ENCODE data around the gene ZNF581.

The ZNF581 gene

DNA sequence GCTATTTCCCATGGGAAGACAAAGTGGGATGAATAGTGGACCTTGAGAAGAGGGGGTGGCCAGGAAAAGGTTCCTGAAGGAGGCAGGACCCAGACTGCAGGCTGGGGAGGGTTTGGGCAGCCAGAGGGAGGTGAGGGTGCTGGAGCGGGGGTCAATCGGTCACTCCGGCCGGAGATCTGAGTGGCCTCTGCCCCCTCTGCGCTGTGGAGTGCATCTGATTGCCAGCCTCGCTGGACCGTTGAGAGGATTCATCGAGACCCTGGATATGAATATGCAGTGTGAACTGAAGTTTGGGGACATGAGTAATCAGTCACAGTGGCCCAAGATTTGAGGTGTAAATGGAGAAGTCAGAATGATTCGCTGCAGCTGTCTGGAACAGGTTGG, 8.1 kb upstream of the ZNF581 start:
- no peak for DNase-seq

DNA sequence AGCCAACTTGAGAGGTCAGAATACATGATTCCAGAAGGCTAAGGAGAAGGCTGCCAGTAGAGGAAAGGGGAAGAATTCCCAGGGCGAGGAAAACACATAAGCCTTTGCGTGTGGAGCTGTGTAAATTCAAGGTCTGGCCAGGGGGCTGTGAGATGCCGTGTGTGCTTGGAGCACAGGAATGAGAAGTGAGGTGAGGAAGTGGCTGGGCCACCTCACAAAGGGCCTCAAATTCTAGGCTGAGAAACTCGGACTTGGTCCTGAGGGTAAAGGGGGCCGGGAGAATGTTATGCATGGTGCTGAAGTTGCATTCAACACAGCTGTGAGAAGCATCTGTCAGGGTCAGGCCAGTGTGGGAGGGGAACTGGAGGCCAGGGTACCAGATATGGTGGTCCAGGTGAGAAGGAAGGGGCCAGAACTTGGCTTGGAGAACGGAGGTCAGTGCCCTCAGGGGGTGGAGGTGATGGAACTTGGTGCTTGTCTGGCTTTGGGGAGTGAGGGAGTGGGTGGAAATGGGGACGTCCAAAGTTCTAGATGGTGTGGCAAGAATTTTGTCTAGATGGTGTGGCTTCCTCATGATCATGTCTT, 7.5 kb upstream of the ZNF581 start:
- DNase-seq: no peak

DNA sequence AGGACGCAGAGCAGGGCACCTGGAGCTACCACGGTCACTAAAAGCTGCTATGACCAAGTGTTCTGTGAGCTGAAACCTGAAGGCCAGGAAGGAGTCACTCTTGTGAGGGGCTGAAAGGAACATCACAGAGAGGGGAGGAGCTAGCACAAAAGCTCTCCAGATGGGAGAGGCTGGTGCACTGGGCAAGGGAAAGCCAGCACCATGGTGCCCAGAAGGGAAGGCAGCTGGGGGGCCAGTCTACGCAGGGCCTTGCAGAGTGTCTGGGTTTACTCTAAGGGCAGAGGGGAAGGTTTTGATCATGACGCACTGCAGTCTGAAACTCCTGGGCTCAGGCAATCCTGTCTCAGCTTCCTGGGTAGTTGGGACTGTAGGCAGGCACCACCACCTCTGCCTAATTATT, 6.7 kb upstream of the ZNF581 start:
- no peak for DNase-seq

DNA sequence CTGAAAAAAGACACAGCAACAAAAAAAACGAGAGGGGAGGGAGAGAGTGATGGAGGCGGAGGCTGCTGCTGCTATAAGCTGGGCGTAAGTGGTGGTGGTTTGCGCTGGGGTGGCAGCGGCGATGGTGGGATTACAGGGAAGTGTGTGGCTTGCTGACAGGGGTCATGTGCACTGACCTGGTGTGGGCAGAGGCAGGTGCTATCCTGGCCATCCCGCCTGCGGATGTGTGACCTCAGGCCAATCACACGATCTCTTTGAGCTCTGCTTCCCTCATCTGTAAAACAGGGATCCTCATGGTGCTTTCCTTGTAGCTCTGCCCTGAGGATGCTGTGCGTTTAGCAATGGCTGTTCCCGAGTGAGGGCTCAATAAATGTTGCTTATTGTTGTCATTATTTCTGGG, 5.9 kb upstream of the ZNF581 start:
- no peak for DNase-seq

DNA sequence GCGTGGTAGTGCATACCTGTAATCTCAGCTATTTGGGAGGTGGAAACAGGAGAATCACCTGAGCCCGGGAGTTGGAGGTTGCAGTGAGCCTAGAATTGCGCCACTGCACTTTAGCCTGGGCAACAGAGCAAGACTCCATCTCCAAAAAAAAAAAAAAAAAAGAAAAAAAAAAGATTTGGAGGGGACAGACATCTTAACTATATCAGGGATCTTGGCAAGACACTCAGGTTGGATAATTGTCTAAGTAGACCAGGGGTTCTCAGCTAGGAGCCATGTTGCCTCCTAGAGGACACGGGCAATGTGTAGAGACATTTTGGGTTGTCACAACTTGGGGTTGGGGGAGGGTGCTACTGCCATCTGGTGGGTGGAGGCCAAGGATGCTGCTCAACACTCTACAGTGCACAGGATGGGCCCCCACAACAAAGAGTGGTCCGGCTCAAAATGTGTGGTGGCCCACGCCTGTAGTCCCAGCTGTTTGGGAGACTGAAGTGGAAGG, 4.5 kb upstream of the ZNF581 start:
- DNase-seq: no peak

DNA sequence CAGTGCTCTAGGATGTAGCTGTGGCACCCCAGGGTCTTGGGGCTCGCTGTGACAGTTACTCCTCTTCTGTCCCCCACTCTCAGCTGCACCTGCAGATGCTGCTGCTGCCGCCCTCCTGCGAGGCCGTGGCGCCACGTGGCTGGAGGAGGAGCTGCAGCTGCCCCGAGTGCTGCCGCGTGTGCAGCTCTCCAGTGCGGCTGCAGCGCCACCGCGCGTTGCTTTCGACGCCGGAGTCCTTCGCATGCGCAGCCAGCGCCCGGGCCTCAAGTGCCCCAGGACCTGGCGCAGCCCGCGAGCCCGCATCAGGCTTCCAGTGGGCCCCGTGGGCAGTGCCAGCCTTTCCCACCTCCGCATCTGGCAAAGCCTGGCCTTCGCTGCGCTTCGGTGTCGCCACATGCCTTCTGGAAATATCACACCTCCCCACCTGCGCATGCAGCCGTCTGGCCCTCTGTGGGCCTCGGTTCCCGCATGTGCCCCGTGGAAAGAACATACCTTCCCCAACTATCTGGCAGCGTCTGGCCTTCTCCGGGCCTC, 3.3 kb upstream of the ZNF581 start:
- DNase-seq: peak; percentile 48

DNA sequence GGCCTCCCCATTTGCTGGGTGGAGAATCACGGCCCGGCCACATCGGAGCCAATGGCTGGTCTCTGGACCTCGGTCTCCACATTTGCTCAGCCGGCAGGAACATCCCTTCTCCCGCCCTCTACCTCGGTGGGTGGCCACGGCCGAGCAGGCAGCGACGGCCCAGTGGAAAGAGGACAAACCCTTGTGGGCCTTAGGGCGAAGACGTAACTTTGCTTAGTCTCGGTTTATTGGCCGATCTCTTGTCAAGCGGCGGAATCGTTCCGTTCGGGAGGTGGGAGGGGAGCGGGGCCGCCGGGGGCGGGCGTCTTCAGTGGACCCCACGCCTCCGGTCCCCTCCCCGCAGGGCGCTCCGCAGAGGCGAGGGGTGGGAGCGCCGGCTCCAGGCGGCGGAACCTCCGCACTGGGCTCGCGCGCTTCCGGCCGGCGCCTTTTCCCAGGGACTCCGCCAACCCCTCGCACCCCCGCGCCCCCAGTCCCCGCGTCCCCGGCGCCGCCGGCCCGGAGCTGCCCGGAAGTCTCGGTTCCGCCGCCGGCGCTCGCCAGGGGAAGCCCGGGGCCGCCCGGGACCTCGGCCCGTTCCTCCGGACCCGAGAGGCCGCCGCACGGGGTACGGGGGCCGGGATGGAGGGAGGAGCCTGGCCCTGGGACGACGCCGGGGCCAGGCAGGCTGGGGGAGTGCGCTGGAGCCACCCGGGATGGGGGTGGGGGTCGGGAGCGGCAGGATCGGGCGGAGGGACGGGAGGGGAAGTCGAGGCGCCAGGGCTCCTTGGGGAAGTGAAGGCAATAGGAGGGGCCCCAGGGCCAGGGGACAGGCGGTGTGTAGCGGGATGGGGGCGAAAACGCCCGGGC, 2.6 kb upstream of the ZNF581 start, which contains the start of gene ZNF580:
Gene ZNF580 (plus strand): TSS at position 426 of the 849 bp plus-strand sequence. CDS start 1,507 bp downstream, outside the sequence.
- DNase-seq: peak; percentile 77

DNA sequence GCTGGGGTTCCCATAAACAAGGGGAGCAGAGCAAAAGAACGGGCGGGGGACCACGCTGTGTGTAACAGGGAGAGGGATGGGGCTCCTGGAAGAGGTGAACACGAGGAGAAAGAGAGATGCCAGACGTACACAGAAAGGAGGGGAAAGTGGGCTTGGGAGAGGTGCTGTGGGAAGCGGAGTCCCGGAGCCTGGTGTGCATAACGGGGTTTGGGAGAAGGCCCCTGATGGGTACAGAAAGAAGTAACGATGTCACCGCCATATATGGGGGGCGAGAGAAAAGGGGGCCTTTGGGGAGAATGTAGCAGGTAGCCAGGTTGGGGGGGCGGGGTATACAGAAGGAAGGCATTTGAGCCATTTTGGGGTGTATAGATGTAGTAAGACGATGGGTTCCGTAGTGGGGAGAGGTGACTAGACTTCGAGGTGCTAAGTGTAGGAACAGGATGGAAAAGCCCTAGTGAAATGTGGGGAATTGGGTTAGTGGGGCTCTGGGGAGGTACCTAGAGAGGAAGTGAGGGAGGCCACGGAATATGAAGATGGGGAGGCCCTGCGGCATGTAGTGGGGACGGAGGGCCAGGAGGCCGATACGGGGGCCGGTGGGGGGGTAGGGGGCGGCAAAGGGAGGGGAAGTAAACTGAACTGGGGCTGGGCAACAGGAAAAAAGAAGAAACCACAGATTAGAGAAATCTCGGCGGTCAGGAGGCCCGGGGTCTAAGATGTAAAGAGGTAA, 1.9 kb upstream of the ZNF581 start:
- DNase-seq: no peak

DNA sequence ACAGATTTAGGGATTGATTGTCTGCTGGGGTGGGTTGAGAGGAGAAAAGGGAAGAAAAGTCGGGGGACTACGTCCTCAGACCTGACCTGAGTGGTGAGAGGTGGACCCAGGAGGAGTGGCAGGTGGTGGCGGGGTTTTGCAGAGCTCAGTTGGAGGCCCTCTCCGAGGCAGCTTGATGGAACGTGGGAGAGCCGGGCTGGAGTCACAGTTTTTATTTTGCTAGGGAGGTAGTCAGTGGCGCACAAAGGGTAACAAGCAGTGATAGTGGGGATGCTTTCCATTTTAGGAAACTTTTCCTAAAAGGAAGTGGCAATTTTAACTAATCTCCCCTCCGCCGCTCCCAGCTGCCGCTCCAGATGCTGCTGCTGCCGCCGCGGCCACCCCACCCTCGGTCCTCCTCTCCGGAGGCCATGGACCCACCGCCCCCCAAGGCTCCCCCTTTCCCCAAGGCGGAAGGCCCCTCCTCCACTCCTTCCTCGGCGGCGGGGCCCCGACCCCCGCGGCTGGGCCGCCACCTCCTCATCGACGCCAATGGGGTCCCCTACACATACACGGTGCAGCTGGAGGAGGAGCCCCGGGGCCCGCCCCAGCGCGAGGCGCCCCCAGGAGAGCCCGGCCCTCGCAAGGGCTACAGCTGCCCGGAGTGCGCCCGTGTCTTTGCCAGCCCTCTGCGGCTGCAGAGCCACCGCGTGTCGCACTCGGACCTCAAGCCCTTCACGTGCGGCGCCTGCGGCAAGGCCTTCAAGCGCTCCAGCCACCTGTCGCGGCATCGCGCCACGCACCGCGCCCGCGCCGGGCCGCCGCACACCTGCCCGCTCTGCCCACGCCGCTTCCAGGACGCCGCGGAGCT, 1.1 kb upstream of the ZNF581 start:
- no peak for DNase-seq

DNA sequence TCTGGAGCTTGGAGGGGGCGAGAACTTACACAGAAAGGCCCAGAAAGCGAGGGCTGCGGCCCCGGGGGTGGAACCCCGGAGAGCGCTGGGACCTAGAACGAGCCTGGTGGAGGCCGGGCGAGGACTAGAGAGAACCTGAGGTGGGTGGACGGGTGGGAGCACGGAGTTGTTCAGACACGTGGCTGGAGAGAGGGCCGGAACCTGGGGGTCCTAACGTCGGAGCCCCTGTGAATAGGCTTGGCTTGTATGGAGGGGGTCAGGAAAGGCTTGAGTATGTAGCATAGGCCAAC, 383 bp downstream of the ZNF581 start:
- no peak for DNase-seq

DNA sequence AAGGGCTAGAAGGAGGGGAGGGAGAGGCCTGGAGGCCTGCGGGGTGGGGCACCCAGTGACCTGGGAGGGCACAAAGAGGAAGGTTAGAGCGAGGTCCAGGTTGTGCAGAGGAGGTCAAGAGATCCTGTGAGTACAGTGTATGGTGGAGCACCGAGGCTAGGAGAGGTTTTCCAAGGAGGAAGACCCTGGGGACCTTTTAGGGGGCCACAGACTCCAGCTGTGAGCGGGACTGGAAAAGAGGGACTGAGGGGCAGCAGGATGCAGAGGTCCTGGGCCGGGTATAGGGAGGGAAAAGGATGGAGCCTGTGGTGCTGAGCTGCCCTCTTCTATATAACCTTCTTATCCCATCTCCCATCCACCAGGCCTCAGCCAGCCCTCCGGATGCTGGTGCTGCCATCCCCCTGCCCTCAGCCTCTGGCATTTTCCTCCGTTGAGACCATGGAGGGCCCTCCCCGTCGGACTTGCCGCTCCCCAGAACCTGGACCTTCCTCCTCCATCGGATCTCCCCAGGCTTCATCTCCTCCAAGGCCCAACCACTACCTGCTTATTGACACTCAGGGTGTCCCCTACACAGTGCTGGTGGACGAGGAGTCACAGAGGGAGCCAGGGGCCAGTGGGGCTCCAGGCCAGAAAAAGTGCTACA, 863 bp downstream of the ZNF581 start:
- DNase-seq: no peak

DNA sequence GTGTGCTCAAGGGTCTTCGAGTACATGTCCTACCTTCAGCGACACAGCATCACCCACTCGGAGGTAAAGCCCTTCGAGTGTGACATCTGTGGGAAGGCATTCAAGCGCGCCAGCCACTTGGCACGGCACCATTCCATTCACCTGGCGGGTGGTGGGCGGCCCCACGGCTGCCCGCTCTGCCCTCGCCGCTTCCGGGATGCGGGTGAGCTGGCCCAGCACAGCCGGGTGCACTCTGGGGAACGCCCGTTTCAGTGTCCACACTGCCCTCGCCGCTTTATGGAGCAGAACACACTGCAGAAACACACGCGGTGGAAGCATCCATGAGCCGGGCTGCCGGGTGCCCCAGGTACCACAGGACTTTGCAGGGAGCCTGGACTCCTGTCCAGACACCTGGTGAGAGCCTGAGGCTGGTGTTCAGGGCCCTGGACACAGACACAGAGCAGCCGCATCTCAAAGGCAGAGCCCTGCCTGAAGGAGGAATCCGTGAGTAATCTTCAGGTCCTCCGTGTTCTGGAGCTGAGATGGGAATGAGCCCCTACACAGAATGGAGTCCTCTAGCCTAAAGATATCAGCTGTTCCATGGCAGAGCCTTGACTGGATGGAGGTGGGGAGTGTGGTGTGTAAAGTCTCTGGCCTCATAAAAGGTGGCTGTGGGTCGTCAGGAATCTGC, 1.5 kb downstream of the ZNF581 start:
- DNase-seq: no peak

DNA sequence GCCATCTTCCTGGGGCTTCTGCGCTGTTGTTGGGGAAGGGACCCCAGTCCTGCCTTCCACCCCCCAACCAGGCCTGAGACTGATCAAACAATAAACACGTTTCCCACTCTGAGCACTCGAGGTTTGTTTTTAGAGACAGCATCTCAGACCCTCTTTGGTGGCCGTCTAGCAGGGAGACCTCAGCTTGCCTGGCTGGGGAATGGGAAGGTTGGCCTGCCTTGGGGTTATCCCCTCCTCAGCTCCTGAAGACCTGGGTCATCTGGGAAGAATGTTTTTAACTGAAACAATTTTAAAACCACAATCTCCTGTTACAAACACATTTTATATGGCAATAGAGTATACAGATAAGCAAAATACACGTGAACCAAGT, 2.0 kb downstream of the ZNF581 start:
- DNase-seq: no peak

DNA sequence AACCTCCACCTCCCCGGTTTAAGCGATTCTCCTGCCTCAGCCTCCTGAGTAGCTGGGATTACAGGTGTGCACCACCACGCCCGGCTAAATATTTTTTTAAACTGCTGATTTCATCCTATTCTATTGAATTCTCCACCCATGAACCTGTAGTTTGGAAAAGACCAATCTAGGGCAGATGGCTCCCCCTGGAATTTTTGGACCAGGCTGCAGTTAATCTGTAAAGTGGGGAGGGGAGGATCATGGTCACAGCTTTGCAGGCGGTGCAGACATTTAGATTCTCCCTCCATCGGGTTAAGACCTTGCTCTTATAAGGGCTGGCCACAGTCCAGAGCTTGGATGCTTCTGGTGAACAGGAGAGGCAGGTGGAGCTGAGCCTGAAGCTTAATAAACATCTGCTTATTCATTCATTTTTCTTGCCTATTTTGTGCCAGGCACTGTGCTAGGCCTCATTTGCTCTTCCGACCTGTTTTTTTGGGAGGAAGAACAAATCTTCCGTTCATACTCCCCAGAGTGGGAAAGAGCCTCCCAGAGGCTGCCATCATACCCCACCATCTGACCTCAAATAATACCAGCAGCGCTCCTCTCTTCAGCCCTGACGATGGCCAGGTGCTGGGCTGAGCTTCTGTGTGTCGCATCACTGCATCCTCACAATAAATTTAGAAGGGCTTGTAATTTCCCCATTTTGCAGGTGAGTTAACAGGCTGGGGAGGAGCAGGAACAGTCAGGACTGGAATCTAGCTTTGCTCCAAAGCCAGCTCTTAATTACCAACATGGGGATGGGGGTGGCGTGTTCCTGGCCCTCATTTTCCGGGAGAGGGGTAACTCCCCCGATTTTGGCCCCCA, 3.7 kb downstream of the ZNF581 start:
- no peak for DNase-seq

DNA sequence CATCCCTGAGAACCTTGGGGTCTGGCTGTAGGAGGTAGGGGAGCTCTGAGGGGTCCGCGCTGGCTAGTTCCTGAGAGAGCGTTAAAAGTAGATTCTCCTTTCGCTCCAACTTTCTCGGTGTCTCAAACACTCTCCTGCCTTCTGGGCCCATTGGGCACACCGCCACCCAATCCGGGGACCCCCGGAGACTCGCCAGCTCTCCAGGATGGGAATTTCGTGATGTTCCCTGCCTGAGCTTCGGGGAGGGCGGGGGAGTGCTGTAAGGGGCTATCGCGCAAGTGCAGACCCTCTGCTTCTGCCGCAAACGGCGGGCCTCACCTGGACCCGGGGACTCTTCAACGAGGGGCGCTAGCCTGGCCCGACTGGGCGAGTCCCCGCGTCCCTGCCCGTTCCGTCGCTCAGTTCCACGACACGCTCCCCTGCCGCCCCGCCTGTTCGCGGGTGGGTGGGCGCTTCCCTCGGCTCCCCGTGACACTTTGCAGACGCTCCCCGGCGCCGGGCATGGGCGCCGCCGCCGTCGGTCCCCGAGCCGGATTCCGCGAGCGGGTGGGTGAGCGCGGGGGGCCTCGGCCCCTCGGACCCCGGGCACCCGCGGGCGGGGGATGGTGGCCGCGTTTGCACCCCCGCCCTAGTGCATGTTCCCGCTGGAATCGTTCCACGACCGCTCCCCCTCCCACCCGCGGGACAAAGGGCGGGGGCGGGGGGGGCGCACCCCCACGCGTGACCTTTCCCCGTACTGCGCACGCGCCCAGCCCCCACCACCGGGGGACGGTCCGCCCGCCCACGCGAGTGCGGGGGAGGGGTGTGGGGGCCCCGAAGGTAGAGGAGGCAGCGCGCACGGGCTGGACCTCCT, 4.5 kb downstream of the ZNF581 start, which contains the start of gene CCDC106:
Gene CCDC106 (plus strand): TSS at position 481 of the 853 bp plus-strand sequence. CDS start 835 bp downstream, outside the sequence.
- DNase-seq: peak; percentile 82

DNA sequence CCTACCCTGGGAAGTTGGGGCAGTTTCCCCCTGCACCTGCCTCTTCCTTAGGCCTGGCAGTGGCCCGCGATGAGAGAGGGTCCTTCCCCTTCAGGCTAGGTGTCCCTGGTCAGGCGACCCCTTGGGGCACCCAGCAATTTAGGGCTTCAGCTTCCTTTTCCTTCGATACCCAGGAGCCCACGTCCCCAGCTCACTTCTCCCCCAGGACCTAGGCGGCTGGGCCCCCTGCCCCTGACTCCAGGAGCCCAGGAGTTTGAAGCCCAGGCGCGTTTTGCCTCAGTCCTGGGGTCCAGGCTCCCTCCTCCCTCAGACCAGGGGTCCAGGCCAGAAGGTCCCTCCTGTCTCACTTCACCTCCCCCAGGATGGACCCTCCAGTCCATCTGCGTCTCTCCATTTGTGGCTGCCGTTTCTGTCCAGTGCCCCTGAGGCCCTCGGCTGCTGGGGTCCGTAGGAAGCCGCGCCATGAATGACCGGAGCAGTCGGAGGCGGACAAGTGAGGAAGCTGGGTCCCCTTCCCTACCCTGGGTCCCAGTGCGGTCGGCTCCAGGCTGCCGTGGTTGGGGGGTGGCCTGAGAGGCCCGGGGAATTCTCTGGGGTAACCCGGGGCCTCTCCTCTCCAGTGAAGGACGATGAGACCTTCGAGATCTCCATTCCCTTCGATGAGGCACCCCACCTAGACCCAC, 5.3 kb downstream of the ZNF581 start:
- DNase-seq: no peak

DNA sequence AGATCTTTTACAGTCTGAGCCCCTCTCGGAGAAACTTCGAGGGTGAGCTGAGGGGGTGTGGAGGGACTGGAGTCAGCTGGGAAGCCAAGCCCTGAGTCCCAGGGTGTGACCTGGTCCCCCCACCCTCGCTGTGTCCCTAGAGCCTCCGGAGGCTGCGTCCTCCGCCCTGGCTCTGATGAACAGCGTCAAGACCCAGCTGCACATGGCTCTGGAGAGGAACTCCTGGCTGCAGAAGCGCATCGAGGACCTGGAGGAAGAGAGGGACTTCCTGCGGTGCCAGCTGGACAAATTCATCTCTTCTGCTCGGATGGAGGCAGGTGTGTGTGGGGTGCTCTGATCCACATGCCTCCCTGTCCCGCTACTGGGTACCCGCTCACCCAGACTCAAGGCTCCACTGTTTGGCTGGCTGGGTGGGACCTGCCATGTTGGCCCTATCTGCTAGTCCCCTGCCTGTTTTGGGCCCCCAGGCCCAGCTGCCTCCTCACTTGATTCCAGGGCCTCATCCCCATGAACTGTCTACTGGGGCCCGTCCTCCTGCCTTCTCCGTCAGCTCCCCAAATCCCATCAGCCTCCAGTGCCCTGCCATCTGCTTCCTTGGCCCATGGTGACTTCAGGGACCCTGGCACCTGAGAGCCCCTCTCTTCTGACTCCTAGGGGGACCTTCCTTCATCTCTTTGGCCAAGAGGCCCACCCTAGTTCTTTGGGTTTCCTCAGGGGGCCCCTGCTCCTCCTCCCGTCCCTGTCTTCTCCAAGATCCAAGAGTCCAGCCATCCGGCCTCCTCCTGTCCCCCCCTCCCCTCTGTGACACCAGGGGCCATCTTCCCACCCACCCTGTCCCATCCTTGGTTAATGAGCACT, 6.0 kb downstream of the ZNF581 start:
- DNase-seq: no peak

DNA sequence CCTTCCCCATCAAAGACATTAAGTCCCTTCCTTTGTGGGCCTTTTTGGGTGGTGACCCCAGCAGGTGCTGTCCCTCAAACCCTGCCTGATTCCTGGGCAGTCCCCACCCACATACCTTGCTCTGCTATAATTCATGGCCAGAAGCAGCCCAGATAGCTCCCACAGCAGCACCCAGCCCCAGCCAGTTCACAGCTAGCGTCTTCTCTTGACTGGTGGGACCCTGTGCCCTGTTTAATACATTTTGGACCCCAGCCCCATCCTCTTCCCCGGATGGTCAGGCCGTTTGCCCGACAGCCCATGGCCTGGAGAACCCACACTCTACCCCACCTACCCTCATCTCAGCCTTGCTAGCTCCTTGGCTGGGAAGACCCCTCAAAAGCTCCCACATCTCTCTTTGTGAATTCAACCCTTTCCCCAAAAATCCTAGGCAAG, 6.7 kb downstream of the ZNF581 start:
- DNase-seq: no peak

Measured in NCI-H1105 (cell line).